IMR-90 (cell line): ENCODE results near the gene ERGIC1. TPM values are rescaled to one million over a fixed set of nuclear protein-coding genes. Genes with fewer than 3 reads are reported as not detected.

Experiments used
- ATAC-seq: fragments of 200-7000 bp; cut with Tn5 transposase; 2 replicates; pipeline ENCODE4 v1.9.1; 2020; ENCODE audit warnings: low read depth, mild to moderate bottlenecking, moderate library complexity
- BruUV-seq: library from RNA; stranded (reverse); fragments of 400-500 nt; replicated peaks from 2 replicates; lab custom pipeline; 2021; lab: Mats Ljungman, UMichigan
- CTCF ChIA-PET: fragments of 300-600 bp; formaldehyde crosslinking; extraction: SDS; loops from one replicate; lab custom pipeline; 2021; ENCODE audit warnings: antibody characterized with exemption; lab: Yijun Ruan, JAX
- POLR2A ChIA-PET: fragments of 300-600 bp; sonication (Branson Sonifier 250); formaldehyde crosslinking; loops from one replicate; lab custom pipeline; 2022; ENCODE audit warnings: antibody characterized with exemption; ENCODE audit not compliant: unreplicated experiment; lab: Charles Lee
- DNase-seq: peaks from one replicate; pipeline ENCODE4 v3.0.0; 2013
- H2AFZ ChIP-seq: replicated peaks from 2 replicates; pipeline ENCODE3; 2013; ENCODE audit warnings: low read length, mild to moderate bottlenecking; ENCODE audit not compliant: poor library complexity
- H2AK5ac ChIP-seq: 2 replicates; pipeline ENCODE4 v1.6.1; 2013; ENCODE audit warnings: low read depth, low read length, inconsistent platforms
- H2AK9ac ChIP-seq: replicated peaks from 2 replicates; pipeline ENCODE3; 2013; ENCODE audit warnings: mild to moderate bottlenecking, low read depth, low read length, moderate library complexity; ENCODE audit not compliant: poor library complexity
- H2BK120ac ChIP-seq: 2 replicates; pipeline ENCODE4 v1.6.1; 2013; ENCODE audit warnings: low read depth, low read length, inconsistent platforms
- H2BK15ac ChIP-seq: 3 replicates; pipeline ENCODE4 v1.6.1; 2013; ENCODE audit warnings: low read depth, low read length, inconsistent platforms
- H2BK20ac ChIP-seq: 2 replicates; pipeline ENCODE4 v1.6.1; 2013; ENCODE audit warnings: low read depth, mild to moderate bottlenecking, inconsistent platforms, low read length, moderate library complexity
- H2BK5ac ChIP-seq: 2 replicates; pipeline ENCODE4 v1.6.1; 2013; ENCODE audit warnings: mild to moderate bottlenecking, low read depth, low read length, inconsistent platforms; ENCODE audit not compliant: poor library complexity, severe bottlenecking
- H3K14ac ChIP-seq: replicated peaks from 2 replicates; pipeline ENCODE4 v1.6.1; 2013; ENCODE audit warnings: low read depth, low read length, inconsistent platforms
- H3K18ac ChIP-seq: 2 replicates; pipeline ENCODE4 v1.6.1; 2013; ENCODE audit warnings: low read depth, low read length, control low read depth
- H3K23ac ChIP-seq: 2 replicates; pipeline ENCODE4 v1.6.1; 2013; ENCODE audit warnings: low read depth, low read length, inconsistent platforms
- H3K27ac ChIP-seq: 2 replicates; pipeline ENCODE4 v1.5.1; 2013; ENCODE audit warnings: mild to moderate bottlenecking, control low read depth, low read length; ENCODE audit not compliant: insufficient read depth
- H3K27me3 ChIP-seq: 2 replicates; pipeline ENCODE4 v1.6.1; 2013; ENCODE audit warnings: low read length; ENCODE audit not compliant: control insufficient read depth, insufficient read depth
- H3K36me3 ChIP-seq: 2 replicates; pipeline ENCODE4 v1.6.1; 2013; ENCODE audit warnings: low read length, mixed read lengths; ENCODE audit not compliant: control insufficient read depth, insufficient read depth
- H3K4ac ChIP-seq: 2 replicates; pipeline ENCODE4 v1.6.1; 2013; ENCODE audit warnings: low read depth, low read length, inconsistent platforms
- H3K4me1 ChIP-seq: 2 replicates; pipeline ENCODE4 v1.6.1; 2013; ENCODE audit warnings: low read length, mixed read lengths; ENCODE audit not compliant: control insufficient read depth, insufficient read depth
- H3K4me2 ChIP-seq: 2 replicates; pipeline ENCODE4 v1.6.1; 2013; ENCODE audit warnings: low read depth, mild to moderate bottlenecking, control low read depth, low read length, moderate library complexity
- H3K4me3 ChIP-seq: 2 replicates; pipeline ENCODE4 v1.5.1; 2013; ENCODE audit warnings: low read depth, mild to moderate bottlenecking, control low read depth, low read length, moderate library complexity; ENCODE audit not compliant: insufficient read depth
- H3K56ac ChIP-seq: 2 replicates; pipeline ENCODE4 v1.6.1; 2013; ENCODE audit warnings: low read length, inconsistent platforms; ENCODE audit not compliant: insufficient read depth; ENCODE audit errors: extremely low read depth
- H3K79me1 ChIP-seq, 2 experiments: 2 replicates each; pipeline ENCODE4 v1.6.1; 2013; ENCODE audit warnings: low read length in 2 of 2, inconsistent platforms in 1 of 2, low read depth in 1 of 2
- H3K9ac ChIP-seq: 2 replicates; pipeline ENCODE4 v1.6.1; 2013; ENCODE audit warnings: low read depth, low read length, control low read depth
- H3K9me1 ChIP-seq: 2 replicates; pipeline ENCODE4 v1.6.1; 2013; ENCODE audit warnings: low read length, inconsistent platforms; ENCODE audit not compliant: insufficient read depth
- H3K9me3 ChIP-seq: 2 replicates; pipeline ENCODE4 v1.6.1; 2013; ENCODE audit warnings: low read length; ENCODE audit not compliant: control insufficient read depth, insufficient read depth
- H4K20me1 ChIP-seq: 2 replicates; pipeline ENCODE4 v1.6.1; 2013; ENCODE audit warnings: low read length, inconsistent platforms; ENCODE audit not compliant: insufficient read depth
- H4K5ac ChIP-seq: 2 replicates; pipeline ENCODE4 v1.6.1; 2013; ENCODE audit warnings: mild to moderate bottlenecking, low read depth, low read length, control low read depth
- H4K8ac ChIP-seq, 2 experiments: 2 replicates each; pipeline ENCODE4 v1.6.1; 2013; ENCODE audit warnings: low read depth in 2 of 2, low read length in 2 of 2, control low read depth in 1 of 2, inconsistent platforms in 1 of 2
- H4K91ac ChIP-seq: 2 replicates; pipeline ENCODE4 v1.6.1; 2013; ENCODE audit warnings: low read depth, low read length, inconsistent platforms; ENCODE audit not compliant: insufficient read depth
- BHLHE40 ChIP-seq: fragments of 150-350 bp; IDR thresholded peaks from 2 replicates; pipeline ENCODE4 v1.6.1; 2016; ENCODE audit warnings: mild to moderate bottlenecking, low read depth, low read length
- CHD1 ChIP-seq: IDR thresholded peaks from 2 replicates; pipeline ENCODE4 v1.6.1; 2012; ENCODE audit warnings: low read depth, low read length, improper control_type of control experiment
- FOS ChIP-seq: fragments of 150-350 bp; IDR thresholded peaks from 2 replicates; pipeline ENCODE4 v1.6.1; 2016; ENCODE audit warnings: low read depth, low read length
- MAFK ChIP-seq: IDR thresholded peaks from 2 replicates; pipeline ENCODE4 v1.6.1; 2012; ENCODE audit warnings: low read depth, low read length, improper control_type of control experiment
- MAZ ChIP-seq: IDR thresholded peaks from 2 replicates; pipeline ENCODE4 v1.6.1; 2012; ENCODE audit warnings: low read depth, mild to moderate bottlenecking, low read length, improper control_type of control experiment, moderate library complexity, borderline replicate concordance
- MXI1 ChIP-seq: IDR thresholded peaks from 2 replicates; pipeline ENCODE4 v1.6.1; 2012; ENCODE audit warnings: low read depth, mild to moderate bottlenecking, low read length, moderate library complexity, borderline replicate concordance
- NFE2L2 ChIP-seq: fragments of 150-350 bp; IDR thresholded peaks from 2 replicates; pipeline ENCODE4 v1.6.1; 2016; ENCODE audit warnings: low read depth, mild to moderate bottlenecking, low read length
- POLR2A ChIP-seq: IDR thresholded peaks from 2 replicates; pipeline ENCODE4 v1.6.1; 2012; ENCODE audit warnings: mild to moderate bottlenecking, low read depth, low read length
- RAD21 ChIP-seq: IDR thresholded peaks from 2 replicates; pipeline ENCODE4 v1.6.1; 2012; ENCODE audit warnings: low read length, improper control_type of control experiment
- RCOR1 ChIP-seq: IDR thresholded peaks from 2 replicates; pipeline ENCODE4 v1.6.1; 2012; ENCODE audit warnings: mild to moderate bottlenecking, low read length, improper control_type of control experiment; ENCODE audit not compliant: insufficient replicate concordance
- RFX5 ChIP-seq: IDR thresholded peaks from 2 replicates; pipeline ENCODE4 v1.8.0; 2012; ENCODE audit warnings: low read depth, mild to moderate bottlenecking, low read length, moderate library complexity
- SMC3 ChIP-seq: fragments of 150-350 bp; IDR thresholded peaks from 2 replicates; pipeline ENCODE4 v1.6.1; 2016; ENCODE audit warnings: low read depth, mild to moderate bottlenecking, antibody characterized with exemption, low read length, moderate library complexity
- WGBS, 2 experiments: methylation state at CpG; one replicate each; pipeline versions ENCODE4 v1.1.5 to v1.1.7; 2013; ENCODE audit warnings: missing lambda C conversion rate in 2 of 2; ENCODE audit not compliant: insufficient read length in 1 of 2; ENCODE audit errors: extremely low coverage in 2 of 2; 5-methylcytosine and 5-hydroxymethylcytosine counted together
- dilution Hi-C: fragments of 300-500 bp; cut with HindIII; formaldehyde crosslinking; loops from one replicate; pipeline ENCODE4 v1.14.3; 2018; ENCODE audit warnings: low sequenced_read_pairs; ENCODE audit not compliant: unreplicated experiment
- in situ Hi-C: fragments of 300-500 bp; cut with MboI; formaldehyde crosslinking; loops from 3 replicates; pipeline ENCODE4 v1.14.3; 2019; ENCODE audit warnings: low sequenced_read_pairs, inconsistent platforms, mixed read lengths
- intact Hi-C: fragments of 100-400 bp; cut with micrococcal nuclease; formaldehyde crosslinking; loops from 2 replicates; pipeline ENCODE4 v1.10.0; 2022
- polyA plus RNA-seq, 3 experiments: library from polyadenylated mRNA; depleted of rRNA; stranded (reverse); fragments of >200 nt; gene quantifications; 2 replicates each; pipeline ENCODE4 v1.2.3, GENCODE V29; 2012; ENCODE audit warnings: low replicate concordance in 1 of 3
- total RNA-seq: library from RNA; depleted of rRNA; stranded (reverse); fragments of >200 nt; gene quantifications from 2 replicates; pipeline ENCODE4 v1.2.3, GENCODE V29; 2012
- TF ChIP-seq, protein P1 (sequence below): fragments of 150-350 bp; IDR thresholded peaks from 2 replicates; pipeline ENCODE4 v1.6.1; 2016; ENCODE audit warnings: low read depth, mild to moderate bottlenecking, low read length, moderate library complexity, borderline replicate concordance
- TF ChIP-seq, protein P2 (sequence below): conservative IDR thresholded peaks from 2 replicates; pipeline ENCODE4 v1.5.1; 2012; ENCODE audit warnings: mild to moderate bottlenecking, low read depth, low read length, improper control_type of control experiment
- TF ChIP-seq, protein P3 (sequence below): fragments of 150-350 bp; IDR thresholded peaks from 2 replicates; pipeline ENCODE4 v1.6.1; 2017; ENCODE audit warnings: mild to moderate bottlenecking, antibody characterized with exemption, low read length, low read depth

ERGIC1 gene
- total and polyA plus RNA-seq, 2 of the 4 experiments (the other 2 are of a cell fraction) = 134 to 192 TPM

DNA sequence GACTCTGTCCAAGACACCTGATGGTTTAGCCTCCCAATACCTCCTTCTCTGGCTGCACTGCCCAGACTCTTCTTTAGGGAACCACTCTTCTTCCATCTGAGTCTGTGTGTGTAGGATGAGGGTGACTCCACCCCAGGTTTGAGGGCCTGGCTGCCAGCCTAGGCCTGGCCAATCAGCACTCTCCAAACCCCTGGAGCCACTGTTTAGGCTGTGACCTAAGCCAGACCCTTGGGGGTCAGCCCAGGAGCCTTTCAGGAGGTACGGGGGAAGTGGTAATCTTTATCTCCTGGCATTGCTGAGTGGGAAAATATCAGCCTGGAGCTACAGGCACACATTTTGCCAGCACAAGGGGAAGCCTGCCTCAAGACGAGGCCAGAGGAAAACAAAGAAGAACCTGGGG is 6.2 kb upstream of the ERGIC1 start:
- Histone ChIP-seq H2BK20ac (no peak overlapping the region), H3K79me1 (peaks cover 0 to 22% of the 10 kb centered on the region in 2 experiments; a peak in 2 of 4 replicates), H2AFZ (peak overlapping the region; percentile 58), H3K4me3 (no peak overlapping the region), H3K56ac (no peak overlapping the region), H3K23ac (no peak overlapping the region), H3K14ac (no peak overlapping the region), H3K4ac (peak overlapping the region; percentile 32; the same call in 1 of the 2 replicates), H3K36me3 (no peaks in the 10 kb centered on the region), H2AK9ac (no peak overlapping the region), H3K18ac (no peak overlapping the region), H3K9me3 (peaks cover 11% of the 10 kb centered on the region), H3K4me1 (peaks cover 8% of the 10 kb centered on the region), H4K8ac (0 out of 4 replicates have a peak overlapping the region, but pooled peaks have one; percentile 20 to 38), H3K9ac (no peak overlapping the region), H3K27me3 (no peaks in the 10 kb centered on the region), H4K91ac (peak overlapping the region; percentile 44; the same call in 1 of the 2 replicates), H4K5ac (no peak overlapping the region), H4K20me1 (no peaks in the 10 kb centered on the region), H2BK15ac (no peak overlapping the region), H3K4me2 (no peak overlapping the region), H3K27ac (no peak overlapping the region), H2AK5ac (no peak overlapping the region; the same call in 1 of the 2 replicates), H2BK5ac (no peak overlapping the region), H3K9me1 (peaks cover 12% of the 10 kb centered on the region), H2BK120ac (no peak overlapping the region; the same call in 1 of the 2 replicates)
- DNase-seq = no peak
- dilution Hi-C loops (no loop called here), in situ Hi-C loops (no loop called here), intact Hi-C loops (no loop called here)
- TF ChIP-seq MXI1 (no peak), MAFK (no peak), SMC3 (no peak), MAZ (no peak), FOS (no peak), NFE2L2 (no peak), RAD21 (no peak), RFX5 (no peak), RCOR1 (no peak), BHLHE40 (no peak), CHD1 (no peak), POLR2A (no peak)
- TF ChIP-seq, protein P1, sequence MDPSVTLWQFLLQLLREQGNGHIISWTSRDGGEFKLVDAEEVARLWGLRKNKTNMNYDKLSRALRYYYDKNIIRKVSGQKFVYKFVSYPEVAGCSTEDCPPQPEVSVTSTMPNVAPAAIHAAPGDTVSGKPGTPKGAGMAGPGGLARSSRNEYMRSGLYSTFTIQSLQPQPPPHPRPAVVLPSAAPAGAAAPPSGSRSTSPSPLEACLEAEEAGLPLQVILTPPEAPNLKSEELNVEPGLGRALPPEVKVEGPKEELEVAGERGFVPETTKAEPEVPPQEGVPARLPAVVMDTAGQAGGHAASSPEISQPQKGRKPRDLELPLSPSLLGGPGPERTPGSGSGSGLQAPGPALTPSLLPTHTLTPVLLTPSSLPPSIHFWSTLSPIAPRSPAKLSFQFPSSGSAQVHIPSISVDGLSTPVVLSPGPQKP = no peak
- TF ChIP-seq, protein P2, sequence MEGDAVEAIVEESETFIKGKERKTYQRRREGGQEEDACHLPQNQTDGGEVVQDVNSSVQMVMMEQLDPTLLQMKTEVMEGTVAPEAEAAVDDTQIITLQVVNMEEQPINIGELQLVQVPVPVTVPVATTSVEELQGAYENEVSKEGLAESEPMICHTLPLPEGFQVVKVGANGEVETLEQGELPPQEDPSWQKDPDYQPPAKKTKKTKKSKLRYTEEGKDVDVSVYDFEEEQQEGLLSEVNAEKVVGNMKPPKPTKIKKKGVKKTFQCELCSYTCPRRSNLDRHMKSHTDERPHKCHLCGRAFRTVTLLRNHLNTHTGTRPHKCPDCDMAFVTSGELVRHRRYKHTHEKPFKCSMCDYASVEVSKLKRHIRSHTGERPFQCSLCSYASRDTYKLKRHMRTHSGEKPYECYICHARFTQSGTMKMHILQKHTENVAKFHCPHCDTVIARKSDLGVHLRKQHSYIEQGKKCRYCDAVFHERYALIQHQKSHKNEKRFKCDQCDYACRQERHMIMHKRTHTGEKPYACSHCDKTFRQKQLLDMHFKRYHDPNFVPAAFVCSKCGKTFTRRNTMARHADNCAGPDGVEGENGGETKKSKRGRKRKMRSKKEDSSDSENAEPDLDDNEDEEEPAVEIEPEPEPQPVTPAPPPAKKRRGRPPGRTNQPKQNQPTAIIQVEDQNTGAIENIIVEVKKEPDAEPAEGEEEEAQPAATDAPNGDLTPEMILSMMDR = no peak
- TF ChIP-seq, protein P3, sequence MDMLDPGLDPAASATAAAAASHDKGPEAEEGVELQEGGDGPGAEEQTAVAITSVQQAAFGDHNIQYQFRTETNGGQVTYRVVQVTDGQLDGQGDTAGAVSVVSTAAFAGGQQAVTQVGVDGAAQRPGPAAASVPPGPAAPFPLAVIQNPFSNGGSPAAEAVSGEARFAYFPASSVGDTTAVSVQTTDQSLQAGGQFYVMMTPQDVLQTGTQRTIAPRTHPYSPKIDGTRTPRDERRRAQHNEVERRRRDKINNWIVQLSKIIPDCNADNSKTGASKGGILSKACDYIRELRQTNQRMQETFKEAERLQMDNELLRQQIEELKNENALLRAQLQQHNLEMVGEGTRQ = no peak
- BruUV-seq = no TSS peak
- ChIA-PET POLR2A (no interaction called here), CTCF (no interaction called here)
- 90% methylated on average over 2 of the region's 2 CpGs; no CpG with 5 or more reads in 1 of the 2 experiments for WGBS, 2 experiments
- ATAC-seq = no peak
